Stimulated activated naive CD4-positive, alpha-beta T cell (primary cell): ENCODE results near the gene SAMHD1.
"Not testable (repeated sequence)": the region's sequence is repeated elsewhere in the genome, so short reads cannot be mapped to it uniquely, and the experiment has no call there.

Experiments used
- DNase-seq, 6 experiments: peaks; one replicate each; lab custom pipeline; 2025; lab: John Stamatoyannopoulos, UW

The SAMHD1 gene

GRCh38 chr20:36956016-36956415, 4.5 kb upstream of the SAMHD1 start:
- DNase-seq = no peak

- DNase-seq = no peak
Measured at GRCh38 chr20:36951979-36952738, 651 bp upstream of the SAMHD1 start.

- peak; percentile 42 to 75 (median 62) for DNase-seq
Measured at GRCh38 chr20:36950414-36951197, 902 bp downstream of the SAMHD1 start.

DNA sequence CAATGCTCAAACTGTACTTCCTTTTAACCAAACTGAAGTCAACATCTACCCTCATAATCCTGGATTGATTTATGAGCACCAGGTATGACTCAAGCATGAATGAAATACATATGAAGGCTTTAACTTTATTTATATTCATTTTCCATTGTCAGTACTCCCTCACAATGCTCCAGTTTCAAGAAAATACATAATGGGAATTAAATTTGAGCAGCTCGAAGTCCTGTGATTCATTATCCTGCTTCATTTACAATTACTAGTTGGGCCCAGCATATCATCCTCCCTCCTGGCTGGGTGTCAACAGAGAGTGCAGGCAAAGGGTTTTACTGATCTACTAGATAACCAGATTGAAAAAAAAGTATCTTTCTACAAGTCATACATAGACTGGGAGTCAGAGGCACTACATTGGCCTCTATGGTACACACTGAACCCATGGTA, 10.1 kb downstream of the SAMHD1 start:
- DNase-seq = no peak

GRCh38 chr20:36937402-36937770, 14.1 kb downstream of the SAMHD1 start:
- DNase-seq = no peak

DNA sequence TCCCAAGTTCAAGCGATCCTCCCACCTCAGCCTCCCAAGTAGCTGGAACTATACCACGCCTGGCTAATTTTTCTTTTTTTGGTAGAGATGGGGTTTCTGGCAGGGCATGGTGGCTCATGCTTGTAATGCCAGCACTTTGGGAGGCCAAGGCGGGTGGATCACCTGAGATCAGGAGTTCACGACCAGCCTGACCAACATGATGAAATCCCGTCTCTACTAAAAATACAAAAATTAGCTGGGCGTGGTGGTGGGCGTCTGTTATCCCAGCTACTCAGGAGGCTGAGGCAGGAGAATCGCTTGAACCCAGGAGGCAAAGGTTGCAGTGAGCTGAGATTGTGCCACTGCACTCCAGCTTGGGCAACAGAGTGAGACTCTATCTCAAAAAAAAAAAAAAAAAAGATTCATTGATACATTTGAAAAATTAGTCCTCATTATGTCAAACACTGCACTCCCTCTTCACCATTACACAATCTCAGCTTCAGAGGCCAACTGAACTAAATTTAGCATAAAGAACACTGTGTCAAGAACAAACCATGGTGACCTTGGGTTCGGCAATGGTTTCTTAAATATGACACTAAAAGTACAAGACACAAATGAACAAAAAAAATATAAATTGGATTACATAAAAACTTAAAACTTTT, 14.6 kb downstream of the SAMHD1 start:
- DNase-seq = not testable (repeated sequence)

DNA sequence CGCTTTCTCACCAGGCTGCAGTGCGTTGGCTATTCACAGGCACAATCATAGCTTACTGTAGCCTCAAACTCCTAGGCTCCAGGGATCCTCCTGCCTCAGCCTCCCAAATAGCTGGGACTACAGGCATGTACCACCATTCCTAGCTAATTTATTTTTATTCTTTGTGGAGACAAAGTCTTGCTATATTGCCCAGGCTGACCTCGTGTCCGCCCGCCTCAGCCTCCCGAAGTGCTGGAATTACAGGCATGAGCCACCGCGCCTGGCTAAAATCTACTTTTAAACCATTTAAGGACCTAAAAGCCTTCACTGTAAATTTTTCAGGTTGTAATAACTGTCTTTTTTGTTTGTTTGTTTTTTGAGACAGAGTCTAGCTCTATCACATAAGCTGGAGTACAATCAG, 15.2 kb downstream of the SAMHD1 start:
- no peak for DNase-seq

GRCh38 chr20:36933571-36933970, 17.9 kb downstream of the SAMHD1 start:
- DNase-seq = not testable (repeated sequence)

GRCh38 chr20:36932476-36933426, 18.8 kb downstream of the SAMHD1 start:
- DNase-seq = no peak

GRCh38 chr20:36932067-36932466, 19.4 kb downstream of the SAMHD1 start:
- not testable (repeated sequence) for DNase-seq

- DNase-seq = no peak
Measured at GRCh38 chr20:36929691-36930090, 21.8 kb downstream of the SAMHD1 start.

- no peak for DNase-seq
Measured at GRCh38 chr20:36929290-36929689, 22.2 kb downstream of the SAMHD1 start.

GRCh38 chr20:36927704-36928103, 23.8 kb downstream of the SAMHD1 start:
- no peak for DNase-seq

DNA sequence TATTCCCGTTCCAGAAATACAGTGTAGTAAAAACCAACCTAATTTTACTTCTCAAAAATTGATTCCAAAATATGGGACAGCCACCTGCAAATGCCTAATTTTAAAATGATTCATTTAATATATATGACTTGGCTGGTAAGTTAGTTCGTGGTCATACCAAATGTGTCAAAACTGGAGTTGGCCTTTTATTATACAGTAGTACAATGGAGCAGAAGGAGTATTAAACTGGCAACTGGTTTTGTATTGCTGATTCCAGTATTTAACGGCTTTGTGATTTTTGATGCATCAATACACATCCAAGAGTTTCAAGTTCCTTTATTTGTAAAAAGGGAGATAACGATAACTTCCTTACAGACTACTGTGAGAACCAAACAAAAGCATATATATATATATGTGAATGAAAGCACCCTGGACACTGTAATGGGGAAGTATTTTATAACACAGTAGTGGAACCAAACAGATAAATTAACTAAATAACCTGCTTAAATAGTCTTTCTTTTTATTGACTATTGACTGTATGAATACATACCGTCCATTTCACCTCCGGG, 24.8 kb downstream of the SAMHD1 start:
- no peak for DNase-seq

- DNase-seq = no peak
Measured at GRCh38 chr20:36925234-36925633, 26.3 kb downstream of the SAMHD1 start.

- no peak for DNase-seq
Measured at GRCh38 chr20:36924167-36925045, 27.1 kb downstream of the SAMHD1 start.

GRCh38 chr20:36920334-36920730, 31.2 kb downstream of the SAMHD1 start:
- no peak for DNase-seq

- DNase-seq = peak in 3 of 6 experiments; percentile 37 to 69 (median 67)
Measured at GRCh38 chr20:36919715-36920333, 31.7 kb downstream of the SAMHD1 start.

DNA sequence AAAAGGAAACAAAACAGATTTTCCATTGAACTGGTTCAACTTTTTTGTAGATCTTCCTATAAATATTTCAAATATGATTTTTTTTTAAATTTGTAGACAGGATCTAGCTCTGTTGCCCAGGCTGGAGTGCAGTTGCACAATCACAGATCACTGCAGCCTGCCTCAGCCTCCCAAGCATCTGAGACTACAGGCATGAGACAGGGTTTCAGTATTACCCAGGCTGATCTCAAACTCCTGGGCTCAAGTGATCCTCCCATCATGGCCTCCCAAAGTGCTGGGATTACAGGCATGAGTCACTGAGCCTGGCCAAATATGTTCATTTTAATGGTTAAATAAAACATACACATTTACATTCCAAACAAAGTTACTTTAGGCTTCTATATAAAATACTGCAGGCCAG, 33.6 kb downstream of the SAMHD1 start:
- no peak for DNase-seq

GRCh38 chr20:36917240-36917639, 34.3 kb downstream of the SAMHD1 start:
- no peak for DNase-seq
